ENCODE measurements around the gene NIN.

NIN gene

DNA sequence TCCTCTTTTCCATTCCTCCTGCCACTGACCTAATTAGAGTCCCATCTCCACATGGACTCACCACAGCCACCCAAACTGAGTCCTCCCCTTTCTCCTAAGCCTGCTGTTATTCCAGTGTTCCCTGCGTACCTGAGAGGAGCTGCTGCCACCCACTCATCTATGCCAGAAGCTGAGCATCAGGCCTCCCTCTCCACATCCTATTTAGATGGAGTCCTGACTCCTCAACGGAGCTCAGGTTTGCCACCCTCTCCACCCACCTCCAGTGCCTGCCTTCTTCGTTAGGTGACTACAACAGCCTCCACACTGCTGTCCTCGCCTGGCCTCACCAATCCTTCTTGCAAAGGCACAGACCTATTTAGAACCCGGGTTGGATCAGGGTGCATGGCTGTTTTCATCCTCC is 25.7 kb upstream of the NIN start:
- H2BK120ac ChIP-seq (ENCODE audit: low read depth, low read length): no peak overlapping the region
- no peaks in the 10 kb centered on the region for H3K4me1 ChIP-seq (ENCODE audit: control insufficient read depth, low read depth, low read length)
- H3K27ac ChIP-seq (ENCODE audit: low read depth, low read length): no peak overlapping the region
- WGBS (ENCODE audit: extremely low coverage, insufficient coverage, low lambda C conversion rate): no CpG with 5 or more reads among the region's 5 CpGs
- H3K4me3 ChIP-seq (ENCODE audit: low read length): no peak overlapping the region
- H3K4me2 ChIP-seq (ENCODE audit: low read length): no peak overlapping the region
- no peak overlapping the region for H4K8ac ChIP-seq (ENCODE audit: low read depth, low read length)
- no peak overlapping the region for H3K9ac ChIP-seq (ENCODE audit: low read length)
- H3K56ac ChIP-seq (ENCODE audit: low read length): no peak overlapping the region
- H3K36me3 ChIP-seq (ENCODE audit: control insufficient read depth, insufficient read depth, low read length): no peaks in the 10 kb centered on the region
- no peak overlapping the region for H2BK15ac ChIP-seq (replicated peaks; ENCODE audit: low read depth)
- no peak overlapping the region for H3K18ac ChIP-seq (ENCODE audit: low read length)
- no peaks in the 10 kb centered on the region for H3K27me3 ChIP-seq (ENCODE audit: insufficient read depth, low read length, poor library complexity)
- no peak overlapping the region for H2BK5ac ChIP-seq (ENCODE audit: low read length)
- no peak overlapping the region for H3K4ac ChIP-seq (ENCODE audit: low read depth, low read length)
- H3K23ac ChIP-seq (ENCODE audit: low read length): no peak overlapping the region
- no peaks in the 10 kb centered on the region for H3K79me2 ChIP-seq (ENCODE audit: control insufficient read depth, insufficient read depth, low read length)
- no peaks in the 10 kb centered on the region for H3K79me1 ChIP-seq (ENCODE audit: low read length)
- H2AK5ac ChIP-seq (ENCODE audit: low read length): no peak overlapping the region
- no peak for DNase-seq
- H4K5ac ChIP-seq (ENCODE audit: low read length): no peak overlapping the region

- Histone ChIP-seq H3K36me3 (ENCODE audit: control insufficient read depth, insufficient read depth, low read length) (no peaks in the 10 kb centered on the region), H3K4me2 (ENCODE audit: low read length) (no peak overlapping the region), H3K56ac (ENCODE audit: low read length) (no peak overlapping the region), H2BK15ac (replicated peaks; ENCODE audit: low read depth) (no peak overlapping the region), H2AK5ac (ENCODE audit: low read length) (no peak overlapping the region), H4K8ac (ENCODE audit: low read depth, low read length) (no peak overlapping the region), H3K4me3 (ENCODE audit: low read length) (no peak overlapping the region), H4K5ac (ENCODE audit: low read length) (no peak overlapping the region), H3K79me1 (ENCODE audit: low read length) (no peaks in the 10 kb centered on the region), H3K27me3 (ENCODE audit: insufficient read depth, low read length, poor library complexity) (no peaks in the 10 kb centered on the region), H2BK120ac (ENCODE audit: low read depth, low read length) (no peak overlapping the region), H2BK5ac (ENCODE audit: low read length) (no peak overlapping the region), H3K27ac (ENCODE audit: low read depth, low read length) (no peak overlapping the region), H3K18ac (ENCODE audit: low read length) (no peak overlapping the region), H3K23ac (ENCODE audit: low read length) (no peak overlapping the region), H3K79me2 (ENCODE audit: control insufficient read depth, insufficient read depth, low read length) (no peaks in the 10 kb centered on the region), H3K4ac (ENCODE audit: low read depth, low read length) (no peak overlapping the region), H3K4me1 (ENCODE audit: control insufficient read depth, low read depth, low read length) (no peaks in the 10 kb centered on the region), H3K9ac (ENCODE audit: low read length) (no peak overlapping the region)
- DNase-seq: no peak
- no CpG with 5 or more reads among the region's 1 CpG for WGBS (ENCODE audit: extremely low coverage, insufficient coverage, low lambda C conversion rate)
Observed at GRCh38 chr14:50855558-50855957, 24.6 kb upstream of the NIN start.

GRCh38 chr14:50854521-50854920 is 23.6 kb upstream of the NIN start:
- no peak for DNase-seq
- no CpG with 5 or more reads among the region's 5 CpGs for WGBS (ENCODE audit: extremely low coverage, insufficient coverage, low lambda C conversion rate)

DNA sequence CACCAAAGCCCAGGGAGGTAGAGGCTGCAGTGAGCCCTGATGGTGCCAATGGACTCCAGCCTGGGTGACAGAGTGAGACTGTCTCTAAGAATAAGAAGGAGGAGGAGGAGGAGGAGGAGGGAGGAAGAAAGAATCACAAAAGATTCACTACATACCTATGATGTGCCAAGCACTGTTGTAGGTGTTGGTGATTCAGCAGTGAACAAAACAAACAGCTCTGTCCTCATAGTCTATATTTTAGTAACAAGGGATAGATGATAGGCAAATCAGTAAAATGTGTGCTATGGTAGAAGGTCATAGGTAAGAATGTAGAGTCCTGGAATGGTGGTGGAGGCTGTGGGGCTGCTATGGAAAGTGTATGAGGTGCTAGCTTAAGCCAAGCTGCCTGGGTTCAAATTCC is 22.9 kb upstream of the NIN start:
- H3K36me3 ChIP-seq (ENCODE audit: control insufficient read depth, insufficient read depth, low read length): no peaks in the 10 kb centered on the region
- no peak overlapping the region for H3K56ac ChIP-seq (ENCODE audit: low read length)
- H4K8ac ChIP-seq (ENCODE audit: low read depth, low read length): no peak overlapping the region
- no peak overlapping the region for H3K18ac ChIP-seq (ENCODE audit: low read length)
- no peaks in the 10 kb centered on the region for H3K27me3 ChIP-seq (ENCODE audit: insufficient read depth, low read length, poor library complexity)
- no peaks in the 10 kb centered on the region for H3K79me2 ChIP-seq (ENCODE audit: control insufficient read depth, insufficient read depth, low read length)
- H4K5ac ChIP-seq (ENCODE audit: low read length): no peak overlapping the region
- no peak overlapping the region for H3K4me2 ChIP-seq (ENCODE audit: low read length)
- no peaks in the 10 kb centered on the region for H3K4me1 ChIP-seq (ENCODE audit: control insufficient read depth, low read depth, low read length)
- no peak overlapping the region for H3K4me3 ChIP-seq (ENCODE audit: low read length)
- H2BK5ac ChIP-seq (ENCODE audit: low read length): no peak overlapping the region
- no peak overlapping the region for H3K27ac ChIP-seq (ENCODE audit: low read depth, low read length)
- no peak overlapping the region for H3K23ac ChIP-seq (ENCODE audit: low read length)
- no peak overlapping the region for H2AK5ac ChIP-seq (ENCODE audit: low read length)
- H3K4ac ChIP-seq (ENCODE audit: low read depth, low read length): no peak overlapping the region
- no peaks in the 10 kb centered on the region for H3K79me1 ChIP-seq (ENCODE audit: low read length)
- no peak for DNase-seq
- H2BK120ac ChIP-seq (ENCODE audit: low read depth, low read length): no peak overlapping the region
- H2BK15ac ChIP-seq (replicated peaks; ENCODE audit: low read depth): no peak overlapping the region
- H3K9ac ChIP-seq (ENCODE audit: low read length): no peak overlapping the region

More at GRCh38 chr14:50854521-50854920, 23.6 kb upstream of the NIN start:
- H3K4me2 ChIP-seq (ENCODE audit: low read length): no peak overlapping the region
- no peaks in the 10 kb centered on the region for H3K79me1 ChIP-seq (ENCODE audit: low read length)
- no peaks in the 10 kb centered on the region for H3K27me3 ChIP-seq (ENCODE audit: insufficient read depth, low read length, poor library complexity)
- H3K79me2 ChIP-seq (ENCODE audit: control insufficient read depth, insufficient read depth, low read length): no peaks in the 10 kb centered on the region
- no peak overlapping the region for H4K8ac ChIP-seq (ENCODE audit: low read depth, low read length)
- no peak overlapping the region for H3K18ac ChIP-seq (ENCODE audit: low read length)
- no peak overlapping the region for H3K4me3 ChIP-seq (ENCODE audit: low read length)
- no peaks in the 10 kb centered on the region for H3K4me1 ChIP-seq (ENCODE audit: control insufficient read depth, low read depth, low read length)
- H2BK5ac ChIP-seq (ENCODE audit: low read length): no peak overlapping the region
- no peak overlapping the region for H2AK5ac ChIP-seq (ENCODE audit: low read length)
- no peak overlapping the region for H3K9ac ChIP-seq (ENCODE audit: low read length)
- no peak overlapping the region for H3K4ac ChIP-seq (ENCODE audit: low read depth, low read length)
- no peak overlapping the region for H2BK15ac ChIP-seq (replicated peaks; ENCODE audit: low read depth)
- H3K27ac ChIP-seq (ENCODE audit: low read depth, low read length): no peak overlapping the region
- no peak overlapping the region for H3K56ac ChIP-seq (ENCODE audit: low read length)
- no peak overlapping the region for H4K5ac ChIP-seq (ENCODE audit: low read length)
- no peaks in the 10 kb centered on the region for H3K36me3 ChIP-seq (ENCODE audit: control insufficient read depth, insufficient read depth, low read length)
- H3K23ac ChIP-seq (ENCODE audit: low read length): no peak overlapping the region
- H2BK120ac ChIP-seq (ENCODE audit: low read depth, low read length): no peak overlapping the region

- H3K9ac ChIP-seq (ENCODE audit: low read length): no peak overlapping the region
- H3K23ac ChIP-seq (ENCODE audit: low read length): no peak overlapping the region
- H3K56ac ChIP-seq (ENCODE audit: low read length): no peak overlapping the region
- H3K4ac ChIP-seq (ENCODE audit: low read depth, low read length): no peak overlapping the region
- no peak overlapping the region for H2BK15ac ChIP-seq (replicated peaks; ENCODE audit: low read depth)
- no peak overlapping the region for H3K4me3 ChIP-seq (ENCODE audit: low read length)
- no peaks in the 10 kb centered on the region for H3K36me3 ChIP-seq (ENCODE audit: control insufficient read depth, insufficient read depth, low read length)
- H3K27ac ChIP-seq (ENCODE audit: low read depth, low read length): no peak overlapping the region
- H4K8ac ChIP-seq (ENCODE audit: low read depth, low read length): no peak overlapping the region
- H3K4me1 ChIP-seq (ENCODE audit: control insufficient read depth, low read depth, low read length): no peaks in the 10 kb centered on the region
- H2BK120ac ChIP-seq (ENCODE audit: low read depth, low read length): no peak overlapping the region
- no peak overlapping the region for H3K4me2 ChIP-seq (ENCODE audit: low read length)
- DNase-seq: no peak
- no peak overlapping the region for H2AK5ac ChIP-seq (ENCODE audit: low read length)
- H4K5ac ChIP-seq (ENCODE audit: low read length): no peak overlapping the region
- no CpG with 5 or more reads among the region's 8 CpGs for WGBS (ENCODE audit: extremely low coverage, insufficient coverage, low lambda C conversion rate)
- no peaks in the 10 kb centered on the region for H3K27me3 ChIP-seq (ENCODE audit: insufficient read depth, low read length, poor library complexity)
- H3K18ac ChIP-seq (ENCODE audit: low read length): no peak overlapping the region
- H3K79me1 ChIP-seq (ENCODE audit: low read length): no peaks in the 10 kb centered on the region
- no peak overlapping the region for H2BK5ac ChIP-seq (ENCODE audit: low read length)
- H3K79me2 ChIP-seq (ENCODE audit: control insufficient read depth, insufficient read depth, low read length): no peaks in the 10 kb centered on the region
Observed at GRCh38 chr14:50846226-50846880, 15.4 kb upstream of the NIN start.

DNA sequence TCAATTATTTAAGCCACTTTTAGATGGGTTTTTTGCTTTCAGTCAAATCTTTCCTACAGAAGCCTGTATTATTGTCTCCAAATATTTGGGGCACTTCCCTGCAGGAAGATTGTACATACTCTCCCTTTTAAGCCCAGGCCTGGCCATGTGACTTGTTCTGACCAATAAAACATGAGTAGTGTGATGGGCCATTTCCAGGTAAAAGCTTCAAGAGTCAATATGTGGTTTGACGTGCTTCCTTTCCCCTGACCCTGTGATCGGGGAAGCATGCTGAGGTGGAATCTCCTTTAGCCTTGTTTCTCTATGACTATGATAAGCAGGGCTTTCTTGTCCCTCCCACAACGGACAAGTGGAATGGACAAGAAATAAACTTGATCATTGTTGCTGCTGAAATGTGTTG is 14.2 kb upstream of the NIN start:
- no peaks in the 10 kb centered on the region for H3K27me3 ChIP-seq (ENCODE audit: insufficient read depth, low read length, poor library complexity)
- no peak overlapping the region for H4K8ac ChIP-seq (ENCODE audit: low read depth, low read length)
- no peak overlapping the region for H3K9ac ChIP-seq (ENCODE audit: low read length)
- H3K56ac ChIP-seq (ENCODE audit: low read length): no peak overlapping the region
- no peak overlapping the region for H3K4me2 ChIP-seq (ENCODE audit: low read length)
- H2BK5ac ChIP-seq (ENCODE audit: low read length): no peak overlapping the region
- H3K79me1 ChIP-seq (ENCODE audit: low read length): no peaks in the 10 kb centered on the region
- H3K4me1 ChIP-seq (ENCODE audit: control insufficient read depth, low read depth, low read length): no peaks in the 10 kb centered on the region
- no peak overlapping the region for H3K18ac ChIP-seq (ENCODE audit: low read length)
- no peaks in the 10 kb centered on the region for H3K79me2 ChIP-seq (ENCODE audit: control insufficient read depth, insufficient read depth, low read length)
- no CpG with 5 or more reads among the region's 3 CpGs for WGBS (ENCODE audit: extremely low coverage, insufficient coverage, low lambda C conversion rate)
- H3K23ac ChIP-seq (ENCODE audit: low read length): no peak overlapping the region
- H2BK15ac ChIP-seq (replicated peaks; ENCODE audit: low read depth): no peak overlapping the region
- DNase-seq: no peak
- H2AK5ac ChIP-seq (ENCODE audit: low read length): no peak overlapping the region
- no peaks in the 10 kb centered on the region for H3K36me3 ChIP-seq (ENCODE audit: control insufficient read depth, insufficient read depth, low read length)
- no peak overlapping the region for H3K4me3 ChIP-seq (ENCODE audit: low read length)
- no peak overlapping the region for H2BK120ac ChIP-seq (ENCODE audit: low read depth, low read length)
- no peak overlapping the region for H3K4ac ChIP-seq (ENCODE audit: low read depth, low read length)
- H3K27ac ChIP-seq (ENCODE audit: low read depth, low read length): no peak overlapping the region
- no peak overlapping the region for H4K5ac ChIP-seq (ENCODE audit: low read length)

All from mesendoderm (in vitro differentiated cells).